ENCODE measurements around the gene LTA.
A peak's percentile ranks its signal among the peaks of the same experiment; 100 is the strongest.

The LTA gene

GRCh38 chr6:31529329-31530150 is 42.5 kb upstream of the LTA start:
- POLR2A ChIA-PET (ENCODE audit: low non-redundant PET) = interaction anchor here (0.6 kb wide), 1 partner anchor 1737 kb away, joined by 3 read pairs; no protein-coding TSS in a partner anchor
- no peak for TF ChIP-seq CTCF (conservative IDR thresholded peaks at IDR 0.05; ENCODE audit: low read depth)
- peak overlapping the region; percentile 54 for H3K27ac ChIP-seq
- CTCF ChIA-PET = no interaction called here
- DNase-seq (ENCODE audit: low spot score) = no peak

GRCh38 chr6:31530659-31531058 is 41.4 kb upstream of the LTA start:
- POLR2A ChIA-PET (ENCODE audit: low non-redundant PET) = interaction anchor here (0.5 kb wide), 1 partner anchor 141 kb away, joined by 3 read pairs; no protein-coding TSS in a partner anchor
- H3K27ac ChIP-seq = no peak overlapping the region
- DNase-seq (ENCODE audit: low spot score) = no peak
- no peak for TF ChIP-seq CTCF (conservative IDR thresholded peaks at IDR 0.05; ENCODE audit: low read depth)
- CTCF ChIA-PET = no interaction called here

GRCh38 chr6:31531162-31531561 is 40.9 kb upstream of the LTA start:
- ChIA-PET CTCF (interaction anchor here (0.6 kb wide), 1 partner anchor 9 kb away, joined by 5 read pairs; no protein-coding TSS in a partner anchor), POLR2A (ENCODE audit: low non-redundant PET) (interaction anchor here (0.5 kb wide), 1 partner anchor 141 kb away, joined by 3 read pairs; no protein-coding TSS in a partner anchor)
- no peak overlapping the region for H3K27ac ChIP-seq
- no peak for DNase-seq (ENCODE audit: low spot score)
- no peak for TF ChIP-seq CTCF (conservative IDR thresholded peaks at IDR 0.05; ENCODE audit: low read depth)

GRCh38 chr6:31531771-31532643 is 40.1 kb upstream of the LTA start:
- no peak for TF ChIP-seq CTCF (conservative IDR thresholded peaks at IDR 0.05; ENCODE audit: low read depth)
- H3K27ac ChIP-seq = no peak overlapping the region
- CTCF ChIA-PET = interaction anchor here (0.5 to 0.6 kb wide), 3 partner anchors 10 to 68 kb away, joined by 3 to 5 read pairs (median 3); partner anchors contain the start of gene DDX39B
- DNase-seq (ENCODE audit: low spot score) = no peak
- POLR2A ChIA-PET (ENCODE audit: low non-redundant PET) = no interaction called here

- no peak for TF ChIP-seq CTCF (conservative IDR thresholded peaks at IDR 0.05; ENCODE audit: low read depth)
- no peak for DNase-seq (ENCODE audit: low spot score)
- ChIA-PET POLR2A (ENCODE audit: low non-redundant PET) (no interaction called here), CTCF (interaction anchor here (0.5 to 0.6 kb wide), 2 partner anchors 9 to 69 kb away, joined by 3 read pairs; partner anchors contain the start of gene DDX39B)
- no peak overlapping the region for H3K27ac ChIP-seq
Measured at GRCh38 chr6:31532644-31533454, 39.2 kb upstream of the LTA start.
